ES-I3 (cell line): ENCODE measurements around the gene PRCD.
A peak's percentile ranks its signal among the peaks of the same experiment; 100 is the strongest.

Source experiments
- H3K36me3 ChIP-seq: 2 replicates; pipeline ENCODE4 v1.6.1; 2013; ENCODE audit warnings: mild to moderate bottlenecking, low read length, control low read depth, moderate library complexity; ENCODE audit not compliant: insufficient read depth
- H3K4me1 ChIP-seq: 2 replicates; pipeline ENCODE4 v1.6.1; 2013; ENCODE audit warnings: mild to moderate bottlenecking, control low read depth, low read length; ENCODE audit not compliant: insufficient read depth
- H3K9ac ChIP-seq: 2 replicates; pipeline ENCODE4 v1.6.1; 2013; ENCODE audit warnings: low read depth, mild to moderate bottlenecking, low read length, moderate library complexity
- H3K9me3 ChIP-seq: 2 replicates; pipeline ENCODE4 v1.6.1; 2013; ENCODE audit warnings: mild to moderate bottlenecking, low read length, moderate library complexity; ENCODE audit not compliant: control insufficient read depth, insufficient read depth

PRCD gene

GRCh38 chr17:76539631-76540271 is at the start of gene PRCD:
TSS of gene PRCD (plus strand) at chr17:76540044. CDS start at chr17:76540142, 98 bp downstream.
- Histone ChIP-seq H3K4me1 (peaks cover 41% of the 10 kb centered on the region), H3K36me3 (no peaks in the 10 kb centered on the region), H3K9ac (peak within 1 kb of the TSS; percentile 25; the same call in 1 of the 2 replicates), H3K9me3 (no peaks in the 10 kb centered on the region)

GRCh38 chr17:76490112-76490710 is 49.6 kb upstream of the PRCD start:
- H3K36me3 ChIP-seq, result no peaks in the 10 kb centered on the region
- peaks cover 26% of the 10 kb centered on the region; the same call in 1 of the 2 replicates for H3K4me1 ChIP-seq
- no peaks in the 10 kb centered on the region for H3K9me3 ChIP-seq
- H3K9ac ChIP-seq, result no peak overlapping the region

- Histone ChIP-seq H3K9me3 (no peaks in the 10 kb centered on the region), H3K36me3 (no peaks in the 10 kb centered on the region), H3K9ac (no peak overlapping the region), H3K4me1 (peaks cover 22% of the 10 kb centered on the region; the same call in 1 of the 2 replicates)
Observed at GRCh38 chr17:76491271-76492122, 48.3 kb upstream of the PRCD start.

GRCh38 chr17:76492123-76492988 is 47.5 kb upstream of the PRCD start:
- Histone ChIP-seq H3K4me1 (peaks cover 25% of the 10 kb centered on the region), H3K9me3 (no peaks in the 10 kb centered on the region), H3K36me3 (no peaks in the 10 kb centered on the region), H3K9ac (no peak overlapping the region)

GRCh38 chr17:76492989-76493501 is 46.8 kb upstream of the PRCD start:
- Histone ChIP-seq H3K9ac (no peak overlapping the region; the same call in 1 of the 2 replicates), H3K4me1 (peaks cover 31% of the 10 kb centered on the region), H3K36me3 (no peaks in the 10 kb centered on the region), H3K9me3 (no peaks in the 10 kb centered on the region)

- H3K36me3 ChIP-seq, result no peaks in the 10 kb centered on the region
- no peak overlapping the region; the same call in 1 of the 2 replicates for H3K9ac ChIP-seq
- H3K9me3 ChIP-seq, result no peaks in the 10 kb centered on the region
- peaks cover 36% of the 10 kb centered on the region for H3K4me1 ChIP-seq
Observed at GRCh38 chr17:76493505-76494167, 46.2 kb upstream of the PRCD start.

- Histone ChIP-seq H3K9me3 (no peaks in the 10 kb centered on the region), H3K36me3 (no peaks in the 10 kb centered on the region), H3K9ac (no peak overlapping the region), H3K4me1 (peaks cover 52% of the 10 kb centered on the region)
Observed at GRCh38 chr17:76495663-76496400, 44.0 kb upstream of the PRCD start.

- peaks cover 52% of the 10 kb centered on the region for H3K4me1 ChIP-seq
- H3K9me3 ChIP-seq, result no peaks in the 10 kb centered on the region
- H3K9ac ChIP-seq, result no peak overlapping the region
- H3K36me3 ChIP-seq, result no peaks in the 10 kb centered on the region
Observed at GRCh38 chr17:76496464-76496863, 43.4 kb upstream of the PRCD start.

GRCh38 chr17:76497699-76497978 is 42.2 kb upstream of the PRCD start:
- Histone ChIP-seq H3K9me3 (no peaks in the 10 kb centered on the region), H3K4me1 (peaks cover 51% of the 10 kb centered on the region), H3K36me3 (no peaks in the 10 kb centered on the region), H3K9ac (no peak overlapping the region)

- Histone ChIP-seq H3K4me1 (peaks cover 45% of the 10 kb centered on the region), H3K9ac (no peak overlapping the region), H3K36me3 (no peaks in the 10 kb centered on the region), H3K9me3 (no peaks in the 10 kb centered on the region)
Observed at GRCh38 chr17:76497979-76498875, 41.6 kb upstream of the PRCD start.

GRCh38 chr17:76498876-76499251 is 41.0 kb upstream of the PRCD start:
- no peaks in the 10 kb centered on the region for H3K36me3 ChIP-seq
- no peak overlapping the region for H3K9ac ChIP-seq
- peaks cover 41% of the 10 kb centered on the region for H3K4me1 ChIP-seq
- H3K9me3 ChIP-seq, result no peaks in the 10 kb centered on the region

- H3K36me3 ChIP-seq, result no peaks in the 10 kb centered on the region
- H3K9me3 ChIP-seq, result no peaks in the 10 kb centered on the region
- peaks cover 41% of the 10 kb centered on the region for H3K4me1 ChIP-seq
- H3K9ac ChIP-seq, result no peak overlapping the region; the same call in 1 of the 2 replicates
Observed at GRCh38 chr17:76499267-76499667, 40.6 kb upstream of the PRCD start.
